GM12873 (cell line): ENCODE data around the gene CRISPLD2.

ENCODE experiments used
- TF ChIP-seq, protein P1 (sequence below): IDR thresholded peaks from 2 replicates; pipeline ENCODE4 v1.5.1; 2012; ENCODE audit warnings: low read depth, mild to moderate bottlenecking, moderate library complexity, low read length, control low read depth; ENCODE audit not compliant: insufficient read depth; ENCODE audit errors: missing control alignments

Gene CRISPLD2

DNA sequence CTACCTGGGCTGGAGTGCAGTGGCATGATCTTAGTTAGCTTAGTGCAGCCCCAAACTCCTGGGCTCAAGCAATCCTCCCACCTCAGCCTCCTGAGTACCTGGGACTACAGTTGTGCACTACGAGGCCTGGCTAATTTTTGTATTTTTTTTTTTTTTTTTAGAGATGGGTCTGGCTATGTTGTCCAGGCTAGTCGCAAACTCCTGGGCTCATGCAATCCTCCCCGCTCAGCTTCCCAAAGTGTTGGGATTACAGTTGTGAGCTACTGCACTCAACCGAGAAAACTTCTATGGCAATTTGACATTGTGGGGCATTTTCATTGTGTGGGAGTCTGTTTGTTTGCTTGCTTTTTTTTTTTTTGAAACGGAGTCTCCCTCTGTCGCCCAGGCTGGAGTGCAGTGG, 30.0 kb downstream of the CRISPLD2 start:
- TF ChIP-seq, protein P1, sequence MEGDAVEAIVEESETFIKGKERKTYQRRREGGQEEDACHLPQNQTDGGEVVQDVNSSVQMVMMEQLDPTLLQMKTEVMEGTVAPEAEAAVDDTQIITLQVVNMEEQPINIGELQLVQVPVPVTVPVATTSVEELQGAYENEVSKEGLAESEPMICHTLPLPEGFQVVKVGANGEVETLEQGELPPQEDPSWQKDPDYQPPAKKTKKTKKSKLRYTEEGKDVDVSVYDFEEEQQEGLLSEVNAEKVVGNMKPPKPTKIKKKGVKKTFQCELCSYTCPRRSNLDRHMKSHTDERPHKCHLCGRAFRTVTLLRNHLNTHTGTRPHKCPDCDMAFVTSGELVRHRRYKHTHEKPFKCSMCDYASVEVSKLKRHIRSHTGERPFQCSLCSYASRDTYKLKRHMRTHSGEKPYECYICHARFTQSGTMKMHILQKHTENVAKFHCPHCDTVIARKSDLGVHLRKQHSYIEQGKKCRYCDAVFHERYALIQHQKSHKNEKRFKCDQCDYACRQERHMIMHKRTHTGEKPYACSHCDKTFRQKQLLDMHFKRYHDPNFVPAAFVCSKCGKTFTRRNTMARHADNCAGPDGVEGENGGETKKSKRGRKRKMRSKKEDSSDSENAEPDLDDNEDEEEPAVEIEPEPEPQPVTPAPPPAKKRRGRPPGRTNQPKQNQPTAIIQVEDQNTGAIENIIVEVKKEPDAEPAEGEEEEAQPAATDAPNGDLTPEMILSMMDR, result no peak

DNA sequence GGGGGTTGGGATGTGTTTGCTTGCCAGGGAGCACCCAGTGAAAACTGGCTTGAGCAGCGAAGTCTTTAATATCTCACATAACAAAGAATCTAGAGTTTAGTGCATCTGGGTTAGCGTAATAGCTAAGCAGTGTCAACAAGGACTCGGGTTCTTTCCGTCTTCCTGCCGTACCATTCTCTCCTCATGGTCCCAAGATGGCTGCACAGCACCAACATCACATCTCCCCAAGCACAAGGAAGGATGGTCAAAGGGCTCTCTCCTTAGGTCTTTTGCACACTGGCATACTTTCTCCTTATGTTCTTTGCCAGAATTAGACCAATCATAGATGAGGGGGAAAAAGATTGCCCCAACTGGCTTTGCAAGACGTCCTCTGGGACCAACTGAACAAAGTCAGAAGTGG, 30.9 kb downstream of the CRISPLD2 start:
- TF ChIP-seq, protein P1, result no peak

DNA sequence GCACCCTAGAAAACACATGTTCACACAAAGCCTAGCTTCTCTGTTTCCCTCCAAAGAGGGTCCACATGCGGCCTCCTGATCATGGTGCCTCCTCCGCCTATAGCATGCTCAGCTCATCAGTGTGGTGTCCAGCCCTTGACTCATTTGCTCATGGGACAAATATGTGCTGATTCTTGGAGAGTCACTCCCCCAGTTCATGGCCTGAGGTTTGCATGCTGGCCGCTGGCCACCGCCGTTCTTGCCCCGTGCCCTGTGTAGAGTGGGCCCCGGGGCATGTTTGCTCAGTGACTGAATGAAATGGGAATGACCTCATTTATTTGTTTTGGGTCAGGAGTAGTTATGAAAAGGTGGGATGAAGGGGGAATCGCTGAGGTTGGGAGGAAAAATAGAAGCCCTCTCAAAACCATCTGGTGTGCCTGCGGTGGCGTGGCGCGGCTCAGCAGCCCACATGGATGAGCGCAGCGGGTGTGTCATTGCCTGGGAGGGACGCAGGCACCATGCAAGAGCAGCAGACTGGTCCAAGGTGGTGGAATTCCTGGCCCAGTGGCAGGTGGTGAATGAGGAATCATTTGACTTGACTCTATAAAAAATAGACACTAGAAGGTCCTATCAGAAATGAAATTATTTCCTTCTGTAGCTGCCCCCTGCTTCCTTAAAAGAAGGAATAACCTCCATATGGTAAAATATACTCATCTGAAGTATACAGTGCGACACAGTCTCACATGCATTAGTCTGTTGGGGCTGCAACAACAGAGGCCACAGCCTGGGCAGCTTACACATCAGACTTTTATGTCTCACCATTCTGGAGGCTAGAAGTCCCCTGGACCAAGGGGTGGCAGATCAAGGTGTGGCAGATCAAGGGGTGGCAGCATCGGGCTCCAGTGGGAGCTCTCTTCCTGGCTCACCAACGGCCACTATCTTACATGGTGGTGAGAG, 31.7 kb downstream of the CRISPLD2 start:
- TF ChIP-seq, protein P1, result no peak

DNA sequence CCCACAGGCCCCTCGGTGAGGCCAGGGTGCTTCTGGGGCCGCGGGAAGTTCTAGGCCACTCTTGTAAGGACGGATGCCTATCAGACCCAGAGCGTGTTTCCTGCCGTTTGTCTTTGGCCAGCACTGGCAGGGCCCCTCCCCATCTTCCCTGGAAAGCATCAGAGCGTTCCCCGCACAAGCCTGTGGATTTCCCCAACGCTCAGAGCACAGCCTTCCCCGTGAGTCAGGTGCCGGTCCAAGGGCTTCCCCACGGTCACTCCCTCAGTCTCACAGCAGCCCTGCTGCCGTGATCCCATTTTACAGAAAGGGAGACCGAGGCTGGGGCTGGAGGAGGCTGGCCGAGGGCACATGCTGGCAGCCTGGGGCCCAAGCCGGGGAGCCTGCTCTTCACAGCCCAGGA, 33.7 kb downstream of the CRISPLD2 start:
- TF ChIP-seq, protein P1, result no peak

DNA sequence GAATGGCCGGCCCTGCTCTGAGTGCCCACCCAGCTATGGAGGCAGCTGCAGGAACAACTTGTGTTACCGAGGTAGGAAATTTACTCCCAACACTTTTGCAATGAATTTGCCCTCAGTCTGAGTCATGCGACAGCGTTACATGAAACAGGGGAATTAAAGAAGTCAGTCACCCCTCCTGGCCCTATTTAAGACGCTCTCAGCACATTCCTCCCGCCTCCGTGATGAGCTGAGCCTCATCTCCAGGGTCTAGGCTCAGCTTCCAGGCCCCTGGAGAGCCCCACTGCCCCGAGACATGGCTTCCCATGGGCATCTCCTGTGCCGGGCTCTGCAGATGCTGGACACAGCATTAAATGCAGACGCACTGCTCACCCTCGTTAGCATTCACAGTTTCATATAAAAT, 35.0 kb downstream of the CRISPLD2 start:
- TF ChIP-seq, protein P1, result no peak

DNA sequence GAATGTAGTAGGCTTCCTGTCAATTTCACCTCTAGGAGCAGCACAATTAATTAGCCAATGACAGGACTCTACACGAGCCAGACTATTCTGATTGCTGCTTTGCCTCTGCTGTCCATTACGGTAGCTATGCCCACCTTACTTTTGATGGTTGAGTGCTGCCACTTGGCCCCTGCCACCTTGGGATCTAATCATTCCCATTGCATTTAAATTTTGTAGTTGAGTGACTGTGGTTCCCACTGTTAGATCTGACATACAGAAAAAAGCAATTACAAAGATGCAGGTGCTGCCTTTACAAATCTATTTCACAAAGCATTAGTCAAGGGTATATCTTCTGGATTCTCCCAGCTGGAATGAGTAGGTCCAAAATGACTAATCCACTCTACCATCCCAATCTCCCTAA, 39.9 kb downstream of the CRISPLD2 start:
- TF ChIP-seq, protein P1, result no peak

DNA sequence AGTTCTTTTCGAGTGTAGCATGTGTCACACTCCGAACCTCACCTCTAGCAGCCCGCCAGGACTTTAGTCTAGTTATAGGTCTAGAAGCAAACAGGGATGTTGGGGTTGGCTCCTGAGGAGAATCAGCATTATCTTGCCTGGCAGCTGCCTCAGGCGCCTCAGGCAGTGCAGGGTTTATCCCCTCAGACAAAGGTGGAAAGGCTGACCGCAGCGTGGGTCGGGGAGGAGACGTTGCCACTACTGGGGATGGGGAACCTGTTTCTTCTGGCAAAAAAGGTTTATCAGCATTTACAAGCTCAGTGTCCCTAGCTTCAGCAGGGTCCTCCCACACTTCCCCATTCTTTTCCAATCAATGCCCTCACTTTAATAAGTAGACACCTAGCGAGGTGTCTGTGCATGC, 40.6 kb downstream of the CRISPLD2 start:
- TF ChIP-seq, protein P1, result no peak
